ENCODE results near the gene LEF1.

DNA sequence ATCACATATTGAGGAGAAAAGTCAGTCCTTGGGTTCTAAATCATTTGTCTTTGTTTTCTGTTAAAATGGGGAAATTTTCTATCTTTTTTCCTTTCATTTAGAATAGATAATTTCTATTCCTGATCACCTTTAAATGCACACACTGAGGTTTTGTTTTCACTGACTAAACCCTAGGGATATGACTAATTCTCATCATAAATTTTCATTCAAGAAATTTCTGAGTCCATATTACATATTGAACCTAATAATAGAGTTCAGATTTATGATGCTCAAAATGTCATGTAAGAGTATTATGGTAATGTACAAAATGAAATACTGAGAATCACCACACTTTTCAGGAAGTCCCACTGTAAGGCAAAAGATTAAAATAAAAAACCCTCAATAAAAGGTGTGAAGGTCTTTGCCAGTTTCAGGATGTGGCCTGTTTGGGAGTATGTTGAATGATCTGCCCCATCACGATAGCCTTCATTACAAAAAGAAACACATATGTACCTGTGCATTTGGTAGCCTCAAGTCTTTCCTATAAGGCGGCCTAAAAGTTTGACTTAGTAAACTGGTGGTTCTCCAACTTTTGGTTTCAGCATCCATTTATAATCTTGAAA, 49.4 kb downstream of the LEF1 start:
- no peak for TF ChIP-seq TAF1 (IDR thresholded peaks at IDR 0.05; ENCODE audit: borderline replicate concordance, insufficient read depth, low read length)
- no peak for TF ChIP-seq POLR2AphosphoS5 (IDR thresholded peaks at IDR 0.05; ENCODE audit: low read depth, low read length)

All from PFSK-1 (cell line).